ENCODE measurements around the gene HSD17B12.

HSD17B12 gene

DNA sequence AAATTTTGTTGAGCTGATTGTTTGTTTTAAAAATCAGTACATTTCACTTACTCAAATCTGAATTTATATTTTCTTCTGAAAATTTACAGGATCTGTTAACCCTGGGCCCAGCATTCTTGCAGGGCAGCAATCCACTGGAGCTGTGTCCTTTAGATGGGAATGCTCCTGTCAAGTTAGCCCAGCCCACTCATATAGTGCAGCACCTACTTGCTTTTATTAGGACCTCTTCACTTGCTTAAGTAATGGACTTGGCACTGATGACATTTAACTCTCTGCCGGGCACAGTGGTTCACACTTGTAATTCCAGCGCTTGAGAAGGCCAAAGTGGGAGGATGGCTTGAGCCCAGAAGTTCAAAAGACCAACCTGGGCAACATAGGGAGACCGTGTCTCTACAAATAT is 89.6 kb downstream of the HSD17B12 start:
- H3K27ac ChIP-seq = no peak overlapping the region
- DNase-seq = no peak
- H3K36me3 ChIP-seq (replicated peaks) = no peaks in the 10 kb centered on the region
- no peak overlapping the region for H3K4me3 ChIP-seq (ENCODE audit: low read depth, low read length)
- TF ChIP-seq, protein P1, sequence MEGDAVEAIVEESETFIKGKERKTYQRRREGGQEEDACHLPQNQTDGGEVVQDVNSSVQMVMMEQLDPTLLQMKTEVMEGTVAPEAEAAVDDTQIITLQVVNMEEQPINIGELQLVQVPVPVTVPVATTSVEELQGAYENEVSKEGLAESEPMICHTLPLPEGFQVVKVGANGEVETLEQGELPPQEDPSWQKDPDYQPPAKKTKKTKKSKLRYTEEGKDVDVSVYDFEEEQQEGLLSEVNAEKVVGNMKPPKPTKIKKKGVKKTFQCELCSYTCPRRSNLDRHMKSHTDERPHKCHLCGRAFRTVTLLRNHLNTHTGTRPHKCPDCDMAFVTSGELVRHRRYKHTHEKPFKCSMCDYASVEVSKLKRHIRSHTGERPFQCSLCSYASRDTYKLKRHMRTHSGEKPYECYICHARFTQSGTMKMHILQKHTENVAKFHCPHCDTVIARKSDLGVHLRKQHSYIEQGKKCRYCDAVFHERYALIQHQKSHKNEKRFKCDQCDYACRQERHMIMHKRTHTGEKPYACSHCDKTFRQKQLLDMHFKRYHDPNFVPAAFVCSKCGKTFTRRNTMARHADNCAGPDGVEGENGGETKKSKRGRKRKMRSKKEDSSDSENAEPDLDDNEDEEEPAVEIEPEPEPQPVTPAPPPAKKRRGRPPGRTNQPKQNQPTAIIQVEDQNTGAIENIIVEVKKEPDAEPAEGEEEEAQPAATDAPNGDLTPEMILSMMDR (IDR thresholded peaks at IDR 0.05; ENCODE audit: low read depth, low read length, missing control alignments) = no peak
- no peaks in the 10 kb centered on the region for H3K27me3 ChIP-seq (replicated peaks)
- in situ Hi-C loops (cut with HindIII; ENCODE audit: low pct_ligation_motif_present, low sequenced_read_pairs) = no loop called here

DNA sequence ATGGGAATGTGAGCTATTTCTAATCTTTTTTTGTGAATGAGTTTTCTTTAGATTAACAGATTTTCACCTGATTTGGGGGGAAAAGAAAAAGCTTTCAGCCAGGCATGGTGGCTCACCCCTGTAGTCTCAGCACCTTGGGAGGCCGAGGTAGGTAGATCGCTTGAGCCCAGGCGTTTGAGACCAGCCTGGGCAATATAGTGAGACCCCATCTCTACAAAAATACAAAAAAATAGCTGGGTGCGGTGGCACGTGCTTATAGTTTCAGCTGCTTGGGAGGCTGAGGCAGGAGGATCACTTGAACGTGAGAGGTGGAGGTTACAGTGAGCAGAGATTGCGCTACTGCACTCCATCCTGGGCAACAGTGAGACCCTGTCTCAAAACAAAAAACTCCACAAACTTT is 92.2 kb downstream of the HSD17B12 start:
- no peak for DNase-seq
- Histone ChIP-seq H3K27ac (no peak overlapping the region), H3K27me3 (replicated peaks) (no peaks in the 10 kb centered on the region), H3K4me3 (ENCODE audit: low read depth, low read length) (no peak overlapping the region), H3K36me3 (replicated peaks) (no peaks in the 10 kb centered on the region)
- in situ Hi-C loops (cut with HindIII; ENCODE audit: low pct_ligation_motif_present, low sequenced_read_pairs) = no loop called here
- TF ChIP-seq, protein P1 (IDR thresholded peaks at IDR 0.05; ENCODE audit: low read depth, low read length, missing control alignments) = no peak

DNA sequence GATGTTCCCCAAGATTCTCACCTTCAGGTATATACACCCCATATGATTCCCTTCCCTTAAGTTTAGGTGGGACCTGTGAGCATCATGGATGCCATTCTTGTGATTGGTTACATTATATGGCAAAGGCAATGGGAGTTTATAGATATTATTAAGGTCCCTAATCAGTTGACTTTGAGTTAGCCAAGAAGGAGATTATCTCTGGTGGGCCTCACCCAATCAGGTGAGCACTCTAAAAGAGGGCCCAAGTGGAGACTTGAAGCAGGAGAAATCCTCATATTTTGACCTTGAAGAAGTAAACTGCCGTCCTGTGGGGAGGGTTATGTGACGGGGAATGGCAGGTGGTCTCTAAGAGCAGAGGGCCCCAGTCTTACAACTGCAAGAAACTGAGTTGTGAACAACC is 94.2 kb downstream of the HSD17B12 start:
- TF ChIP-seq, protein P1 (IDR thresholded peaks at IDR 0.05; ENCODE audit: low read depth, low read length, missing control alignments) = no peak
- H3K27ac ChIP-seq = no peak overlapping the region
- no peaks in the 10 kb centered on the region for H3K27me3 ChIP-seq (replicated peaks)
- in situ Hi-C loops (cut with HindIII; ENCODE audit: low pct_ligation_motif_present, low sequenced_read_pairs) = no loop called here
- DNase-seq = no peak
- H3K4me3 ChIP-seq (ENCODE audit: low read depth, low read length) = no peak overlapping the region
- no peaks in the 10 kb centered on the region for H3K36me3 ChIP-seq (replicated peaks)

DNA sequence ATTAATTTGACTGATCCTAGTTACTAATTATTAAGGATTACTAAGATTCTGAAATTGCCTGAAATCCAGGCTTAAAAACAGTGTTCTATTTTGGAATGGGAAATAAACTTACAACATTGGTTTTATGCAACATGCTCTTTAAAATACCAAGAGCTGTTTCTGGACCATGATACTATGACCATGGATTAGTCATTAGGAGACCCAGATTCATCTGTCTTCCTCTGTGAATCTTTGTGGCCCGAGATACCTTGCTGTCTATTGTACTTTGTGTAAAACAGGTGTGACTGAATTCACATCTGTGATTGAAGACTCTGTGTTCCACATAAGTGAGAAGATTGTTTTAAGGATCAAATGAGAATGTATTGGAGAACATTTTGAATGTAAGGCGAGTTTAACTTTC is 98.8 kb downstream of the HSD17B12 start:
- TF ChIP-seq, protein P1 (IDR thresholded peaks at IDR 0.05; ENCODE audit: low read depth, low read length, missing control alignments) = no peak
- Histone ChIP-seq H3K4me3 (ENCODE audit: low read depth, low read length) (no peak overlapping the region), H3K27me3 (replicated peaks) (no peaks in the 10 kb centered on the region), H3K36me3 (replicated peaks) (no peaks in the 10 kb centered on the region), H3K27ac (no peak overlapping the region)
- in situ Hi-C loops (cut with HindIII; ENCODE audit: low pct_ligation_motif_present, low sequenced_read_pairs) = no loop called here
- DNase-seq = no peak

DNA sequence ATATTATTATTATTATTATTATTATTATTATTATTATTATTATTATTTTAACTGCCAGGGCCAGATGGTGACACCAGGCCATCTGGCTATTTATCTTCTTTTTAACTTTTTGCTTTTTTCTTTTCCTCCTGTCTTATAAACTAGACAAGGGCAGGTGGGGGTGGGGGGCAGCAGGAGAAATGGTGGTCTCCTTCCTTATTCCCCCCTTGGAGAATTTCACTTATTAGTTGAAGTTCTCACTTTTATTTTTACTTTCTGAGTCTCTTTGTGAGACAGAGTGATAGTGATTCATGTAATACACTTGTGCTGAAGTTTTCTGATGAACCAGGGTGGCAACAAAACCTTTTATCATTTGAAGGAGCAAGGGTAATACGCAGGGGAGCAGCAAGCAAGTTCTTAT is 103.8 kb downstream of the HSD17B12 start:
- TF ChIP-seq, protein P1 (IDR thresholded peaks at IDR 0.05; ENCODE audit: low read depth, low read length, missing control alignments) = no peak
- Histone ChIP-seq H3K36me3 (replicated peaks) (no peaks in the 10 kb centered on the region), H3K27me3 (replicated peaks) (no peaks in the 10 kb centered on the region), H3K4me3 (ENCODE audit: low read depth, low read length) (no peak overlapping the region), H3K27ac (no peak overlapping the region)
- in situ Hi-C loops (cut with HindIII; ENCODE audit: low pct_ligation_motif_present, low sequenced_read_pairs) = no loop called here
- no peak for DNase-seq

DNA sequence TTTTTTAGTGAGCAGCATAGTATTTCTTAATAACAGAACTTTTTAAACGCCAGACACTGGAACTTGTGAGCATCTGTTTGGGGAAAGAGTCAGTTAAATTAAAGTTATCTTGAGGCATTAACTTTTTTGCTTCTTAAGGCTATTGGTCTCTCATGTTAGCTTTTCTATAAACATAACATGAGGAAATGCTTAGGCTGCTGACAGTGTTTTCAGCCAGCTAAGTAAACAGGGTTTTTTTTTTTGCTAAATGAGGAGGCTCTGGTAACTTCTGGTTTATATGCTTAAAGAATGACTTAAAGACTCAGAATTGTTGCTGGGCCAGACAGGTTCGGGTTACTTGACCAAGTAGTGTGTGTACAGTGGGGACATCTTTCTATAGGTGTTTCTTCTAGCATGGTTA is 104.3 kb downstream of the HSD17B12 start:
- no peaks in the 10 kb centered on the region for H3K36me3 ChIP-seq (replicated peaks)
- in situ Hi-C loops (cut with HindIII; ENCODE audit: low pct_ligation_motif_present, low sequenced_read_pairs) = no loop called here
- no peak for DNase-seq
- no peaks in the 10 kb centered on the region for H3K27me3 ChIP-seq (replicated peaks)
- TF ChIP-seq, protein P1 (IDR thresholded peaks at IDR 0.05; ENCODE audit: low read depth, low read length, missing control alignments) = no peak
- H3K4me3 ChIP-seq (ENCODE audit: low read depth, low read length) = no peak overlapping the region
- no peak overlapping the region for H3K27ac ChIP-seq
